ENCODE measurements around the gene MYO1E. TPM values are rescaled to one million over a fixed set of nuclear protein-coding genes. Genes with fewer than 3 reads are reported as not detected.
A peak's percentile ranks its signal among the peaks of the same experiment; 100 is the strongest.

Gene MYO1E
- total RNA-seq, 4 donors from 2014 or later = 49.7 to 135 (median 82.2) TPM

GRCh38 chr15:59360305-59360704 is 12.4 kb downstream of the MYO1E start:
- peaks cover 0 to 6% (median 0%) of the 10 kb centered on the region in 3 donors for H3K36me3 ChIP-seq
- no peak for DNase-seq
- intact Hi-C loops (cut with DNase I) = no loop called here
- no peaks in the 10 kb centered on the region for H3K27me3 ChIP-seq
- TF ChIP-seq CTCF (IDR thresholded peaks at IDR 0.05) = peak in 2 of 6 experiments; percentile 23 to 27
- TF ChIP-seq POLR2A (IDR thresholded peaks at IDR 0.05) = no peak
- H3K4me1 ChIP-seq = peaks cover 0 to 9% (median 6%) of the 10 kb centered on the region in 3 donors
- no peak overlapping the region for H3K27ac ChIP-seq
- no peaks in the 10 kb centered on the region for H3K9me3 ChIP-seq
- WGBS, 2 donors = 73 to 83% methylated on average over 2 of the region's 2 CpGs
- no peak overlapping the region for H3K4me3 ChIP-seq

GRCh38 chr15:59355730-59356129 is 16.9 kb downstream of the MYO1E start:
- peaks cover 0 to 6% (median 0%) of the 10 kb centered on the region in 3 donors for H3K36me3 ChIP-seq
- H3K27me3 ChIP-seq = no peaks in the 10 kb centered on the region
- TF ChIP-seq POLR2A (IDR thresholded peaks at IDR 0.05) (no peak), CTCF (IDR thresholded peaks at IDR 0.05) (no peak)
- H3K4me1 ChIP-seq = peaks cover 8 to 37% (median 15%) of the 10 kb centered on the region in 3 donors
- 89 to 93% methylated on average over 7 of the region's 7 CpGs for WGBS, 2 donors
- intact Hi-C loops (cut with DNase I) = no loop called here
- H3K4me3 ChIP-seq = no peak overlapping the region
- H3K27ac ChIP-seq = no peak overlapping the region
- no peaks in the 10 kb centered on the region for H3K9me3 ChIP-seq
- DNase-seq = no peak

- H3K4me1 ChIP-seq = peaks cover 8 to 49% (median 23%) of the 10 kb centered on the region in 3 donors
- no peaks in the 10 kb centered on the region for H3K27me3 ChIP-seq
- DNase-seq = no peak
- H3K27ac ChIP-seq = no peak overlapping the region
- peaks cover 0 to 6% (median 0%) of the 10 kb centered on the region in 3 donors for H3K36me3 ChIP-seq
- TF ChIP-seq POLR2A (IDR thresholded peaks at IDR 0.05) (no peak), CTCF (IDR thresholded peaks at IDR 0.05) (no peak)
- no peaks in the 10 kb centered on the region for H3K9me3 ChIP-seq
- intact Hi-C loops (cut with DNase I) = no loop called here
- H3K4me3 ChIP-seq = no peak overlapping the region
- WGBS, 2 donors = 56 to 60% methylated on average over 7 to 8 of the region's 8 CpGs
These were observed 18.1 kb downstream of the MYO1E start for GRCh38 chr15:59354417-59355031.

GRCh38 chr15:59353994-59354416 is 18.7 kb downstream of the MYO1E start:
- intact Hi-C loops (cut with DNase I) = no loop called here
- Histone ChIP-seq H3K4me3 (no peak overlapping the region), H3K36me3 (peaks cover 0 to 6% (median 0%) of the 10 kb centered on the region in 3 donors), H3K27me3 (no peaks in the 10 kb centered on the region), H3K27ac (no peak overlapping the region), H3K4me1 (peaks cover 8 to 54% (median 24%) of the 10 kb centered on the region in 3 donors), H3K9me3 (no peaks in the 10 kb centered on the region)
- TF ChIP-seq CTCF (IDR thresholded peaks at IDR 0.05) (no peak), POLR2A (IDR thresholded peaks at IDR 0.05) (no peak)
- 64 to 69% methylated on average over 5 to 6 of the region's 6 CpGs for WGBS, 2 donors
- no peak for DNase-seq

GRCh38 chr15:59352683-59353082 is 20.0 kb downstream of the MYO1E start:
- no peak for DNase-seq
- intact Hi-C loops (cut with DNase I) = no loop called here
- WGBS, 2 donors = 50% methylated on average over 7 of the region's 7 CpGs
- no peak for TF ChIP-seq CTCF (IDR thresholded peaks at IDR 0.05)
- no peak overlapping the region for H3K27ac ChIP-seq
- peaks cover 0 to 2% (median 0%) of the 10 kb centered on the region in 3 donors for H3K36me3 ChIP-seq
- no peaks in the 10 kb centered on the region for H3K27me3 ChIP-seq
- H3K9me3 ChIP-seq = no peaks in the 10 kb centered on the region
- no peak overlapping the region for H3K4me3 ChIP-seq
- peaks cover 8 to 57% (median 24%) of the 10 kb centered on the region in 3 donors for H3K4me1 ChIP-seq
